ENCODE measurements around the gene FLAD1. TPM values are rescaled to one million over a fixed set of nuclear protein-coding genes. Genes with fewer than 3 reads are reported as not detected.

Gene FLAD1
- total and polyA plus RNA-seq, 2 of the 8 experiments (the other 6 are each of a cell fraction or from before 2014, with no cell fraction given), result 104 to 143 TPM

DNA sequence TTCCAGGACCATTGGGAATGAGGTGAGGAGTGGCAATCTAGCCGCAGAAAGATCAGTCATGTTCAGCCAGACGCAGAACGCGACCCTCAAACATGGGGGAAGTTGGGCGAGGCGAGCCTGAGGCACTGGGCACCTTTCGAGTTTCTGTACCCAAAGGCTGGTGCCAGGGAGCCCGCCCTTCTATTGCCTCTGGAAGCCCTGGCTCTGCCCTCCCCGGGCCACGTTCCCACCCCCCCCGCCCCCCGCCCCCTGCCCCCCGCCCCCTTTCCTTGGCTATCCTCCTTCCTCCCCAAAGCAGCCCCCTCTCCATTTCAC, 17.2 kb downstream of the FLAD1 start:
- Histone ChIP-seq H3K27ac (ENCODE audit: low read depth, low read length) (peak overlapping the region; percentile 77; the same call in 1 of the 2 replicates), H3K4me3 (ENCODE audit: extremely low read depth in 1 of 4, insufficient read depth in 2 of 4, low read depth in 3 of 4, low read length in 4 of 4) (peak overlapping the region; percentile 55 to 77 (median 58)), H4K20me1 (replicated peaks in 1 of 2; ENCODE audit: control insufficient read depth in 1 of 2, insufficient read depth in 2 of 2, low read length in 2 of 2) (peaks cover 0 to 2% of the 10 kb centered on the region in 2 experiments), H3K27me3 (replicated peaks in 1 of 4; ENCODE audit: control insufficient read depth in 3 of 4, extremely low read depth in 1 of 4, insufficient read depth in 3 of 4, low read length in 3 of 4) (no peaks in the 10 kb centered on the region), H2BK5ac (ENCODE audit: low read depth, low read length) (peak overlapping the region; percentile 97), H3K4ac (replicated peaks; ENCODE audit: insufficient read length, low read depth, low read length) (peak overlapping the region; percentile 36), H4K91ac (replicated peaks; ENCODE audit: insufficient read length, low read length) (peak overlapping the region; percentile 99), H3K4me2 (ENCODE audit: insufficient read depth in 1 of 2, low read depth in 2 of 2, low read length in 2 of 2) (peak overlapping the region; percentile 79 to 91), H2BK12ac (ENCODE audit: low read depth, low read length) (peak overlapping the region; percentile 96; the same call in 1 of the 2 replicates), H4K8ac (ENCODE audit: extremely low read depth, insufficient read depth, low read length) (no peak overlapping the region), H3K4me1 (replicated peaks in 1 of 4; ENCODE audit: control insufficient read depth in 3 of 4, insufficient read depth in 4 of 4, low read length in 3 of 4) (peaks cover 6 to 14% (median 11%) of the 10 kb centered on the region in 4 experiments), H2BK120ac (replicated peaks; ENCODE audit: low read depth, low read length) (peak overlapping the region; percentile 93), H2AFZ (ENCODE audit: low read length) (no peak overlapping the region), H3K36me3 (ENCODE audit: control insufficient read depth in 2 of 4, insufficient read depth in 4 of 4, low read length in 3 of 4) (no peaks in the 10 kb centered on the region), H2AK5ac (ENCODE audit: low read depth, low read length) (peak overlapping the region; percentile 97), H4K5ac (ENCODE audit: insufficient read length, low read depth, low read length) (peak overlapping the region; percentile 93), H2BK20ac (ENCODE audit: low read length) (peak overlapping the region; percentile 90; the same call in 1 of the 2 replicates), H3K18ac (ENCODE audit: extremely low read depth, low read length) (peak overlapping the region; percentile 99), H3K9ac (replicated peaks in 1 of 4; ENCODE audit: extremely low read depth in 1 of 4, low read depth in 3 of 4, low read length in 3 of 4) (peak overlapping the region in 2 of 4 experiments; percentile 63; a peak in 4 of 7 replicates), H3K23ac (ENCODE audit: insufficient read length) (no peak overlapping the region), H3K9me3 (ENCODE audit: insufficient read depth in 2 of 2, low read depth in 1 of 2, low read length in 1 of 2) (no peaks in the 10 kb centered on the region), H3K14ac (ENCODE audit: insufficient read length) (no peak overlapping the region), H3K79me1 (ENCODE audit: low read depth, low read length) (no peaks in the 10 kb centered on the region), H3K79me2 (ENCODE audit: control insufficient read depth in 1 of 2, insufficient read depth in 2 of 2, low read length in 2 of 2) (peaks cover 0 to 23% of the 10 kb centered on the region in 2 experiments; a peak in 2 of 4 replicates), H3K56ac (replicated peaks; ENCODE audit: insufficient read length, low read depth, low read length) (peak overlapping the region; percentile 91), H3K23me2 (ENCODE audit: low read depth, low read length) (peaks cover 18% of the 10 kb centered on the region; the same call in 1 of the 2 replicates), H2BK15ac (ENCODE audit: low read length) (peak overlapping the region; percentile 88; the same call in 1 of the 2 replicates)
- ChIA-PET CTCF (ENCODE audit: partially characterized antibody) (interaction anchor here (2.1 to 14.0 kb wide), 8 partner anchors 14 to 59 kb away, joined by 10 to 334 read pairs (median 112); partner anchors contain the start of genes CKS1B, EFNA4, FLAD1 and PBXIP1), POLR2A (ENCODE audit: partially characterized antibody) (interaction anchor here (1.3 to 42.8 kb wide), 5 partner anchors 16 to 80 kb away, joined by 6 to 702 read pairs (median 8); partner anchors contain the start of genes ADAM15, CKS1B, FLAD1 and PBXIP1)
- DNase-seq (ENCODE audit: low read depth in 1 of 2, low spot score in 2 of 2), result no peak
- 0% methylated on average over 7 of the region's 13 CpGs; no CpG with 5 or more reads in 1 of the 2 experiments for WGBS, 2 experiments (ENCODE audit: extremely low coverage in 1 of 2, insufficient coverage in 1 of 2, insufficient read length in 1 of 2, insufficient replicate concordance in 2 of 2, low coverage in 1 of 2, low lambda C conversion rate in 2 of 2, missing lambda C conversion rate in 1 of 2)
- FAIRE-seq, result no peak
- TF ChIP-seq ASH2L (IDR thresholded peaks at IDR 0.05; ENCODE audit: low read length) (no peak), CHD1 (IDR thresholded peaks at IDR 0.05; ENCODE audit: low read depth, low read length) (no peak), POU5F1 (IDR thresholded peaks at IDR 0.05; ENCODE audit: low read depth, low read length) (no peak), CBX8 (IDR thresholded peaks at IDR 0.05; ENCODE audit: borderline replicate concordance, low read depth, low read length) (no peak), USF2 (IDR thresholded peaks at IDR 0.05; ENCODE audit: low read length) (no peak), TCF12 (IDR thresholded peaks at IDR 0.05; ENCODE audit: low read depth, low read length) (no peak), KDM5A (IDR thresholded peaks at IDR 0.05; ENCODE audit: low read length) (no peak), NRF1 (IDR thresholded peaks at IDR 0.05; ENCODE audit: low read depth, low read length) (no peak; the same call in 1 of the 2 replicates), E2F6 (IDR thresholded peaks at IDR 0.05) (no peak), MAX (IDR thresholded peaks at IDR 0.05) (no peak), SIN3A (conservative IDR thresholded peaks at IDR 0.05 in 1 of 2, IDR thresholded peaks at IDR 0.05 in 1 of 2; ENCODE audit: low read depth in 1 of 2, low read length in 2 of 2) (no peak)

Data from H1 (cell line).